Cardiac septum (tissue), 1 donor: ENCODE data around the gene CDCA4. TPM values are rescaled to one million over a fixed set of nuclear protein-coding genes. Genes with fewer than 3 reads are reported as not detected.

Experiments used
- DNase-seq: peaks from one replicate; pipeline ENCODE4 v3.0.0-alpha.2; 2020; ENCODE audit warnings: low spot score
- intact Hi-C: fragments of 100-400 bp; cut with DNase I; formaldehyde crosslinking; loops from one replicate; pipeline ENCODE4 v1.14.0; 2022
- total RNA-seq: library from RNA; stranded (reverse); fragmentation: NEBNext Ultra II Directional; extraction: Animal tissue kit (Norgen Biotek cat#: 25700); gene quantifications from one replicate; pipeline ENCODE4 v1.2.1, GENCODE V29; 2021
- donor health status: DM: no; HTN: no; CAD: no.

Gene CDCA4
- total RNA-seq, 1 donor from 2014 or later, result 2.3 TPM

GRCh38 chr14:104980611-104981531 is 40.0 kb downstream of the CDCA4 start:
- intact Hi-C loops, result no loop called here
- DNase-seq, result peak; percentile 71

GRCh38 chr14:104979758-104980610 is 40.9 kb downstream of the CDCA4 start:
- no peak for DNase-seq
- intact Hi-C loops, result loop anchor here (10.0 kb wide), 1 partner anchor 205 kb away; the partner anchor contains the start of gene NUDT14

GRCh38 chr14:104978746-104979691 is 41.9 kb downstream of the CDCA4 start:
- intact Hi-C loops, result loop anchor here (10.0 kb wide), 1 partner anchor 206 kb away; the partner anchor contains the start of gene NUDT14
- peak; percentile 57 for DNase-seq

- DNase-seq, result peak; percentile 58
- intact Hi-C loops, result loop anchor here (2.0 to 10.0 kb wide), 3 partner anchors 67 to 207 kb away; partner anchors contain the start of gene NUDT14
These were observed 42.9 kb downstream of the CDCA4 start, which contains the start of gene AHNAK2 for GRCh38 chr14:104977681-104978653. Gene AHNAK2, minus strand, starts transcription at chr14:104978374. Its CDS starts 137 bp downstream, at chr14:104978237.

GRCh38 chr14:104977008-104977680 is 43.7 kb downstream of the CDCA4 start:
- intact Hi-C loops, result loop anchor here (2.0 to 10.0 kb wide), 3 partner anchors 68 to 208 kb away; partner anchors contain the start of gene NUDT14
- no peak for DNase-seq

- intact Hi-C loops, result loop anchor here (2.0 to 10.0 kb wide), 3 partner anchors 68 to 208 kb away; partner anchors contain the start of gene NUDT14
- DNase-seq, result peak; percentile 93
These were observed 44.5 kb downstream of the CDCA4 start for GRCh38 chr14:104976198-104977007.

- intact Hi-C loops, result loop anchor here (2.0 to 10.0 kb wide), 3 partner anchors 69 to 209 kb away; partner anchors contain the start of gene NUDT14
- no peak for DNase-seq
These were observed 45.2 kb downstream of the CDCA4 start for GRCh38 chr14:104975481-104976197.

- intact Hi-C loops, result loop anchor here (10.0 kb wide), 1 partner anchor 210 kb away; the partner anchor contains the start of gene NUDT14
- DNase-seq, result no peak
These were observed 46.1 kb downstream of the CDCA4 start for GRCh38 chr14:104974665-104975390.

- DNase-seq, result no peak
- intact Hi-C loops, result loop anchor here (10.0 kb wide), 1 partner anchor 211 kb away; the partner anchor contains the start of gene NUDT14
These were observed 46.7 kb downstream of the CDCA4 start for GRCh38 chr14:104974146-104974541.

GRCh38 chr14:104973385-104974145 is 47.3 kb downstream of the CDCA4 start:
- intact Hi-C loops, result loop anchor here (10.0 kb wide), 1 partner anchor 211 kb away; the partner anchor contains the start of gene NUDT14
- no peak for DNase-seq

- intact Hi-C loops, result loop anchor here (10.0 kb wide), 1 partner anchor 212 kb away; the partner anchor contains the start of gene NUDT14
- peak; percentile 88 for DNase-seq
These were observed 47.8 kb downstream of the CDCA4 start for GRCh38 chr14:104973135-104973384.

GRCh38 chr14:104972301-104973134 is 48.4 kb downstream of the CDCA4 start:
- no peak for DNase-seq
- intact Hi-C loops, result loop anchor here (10.0 kb wide), 1 partner anchor 212 kb away; the partner anchor contains the start of gene NUDT14
